NCI-H2107 treated with DMSO at 0.1 percent for 48 hours (cell line): Measurements from ENCODE around the gene DNER.
"Not testable (repeated sequence)": the region's sequence is repeated elsewhere in the genome, so short reads cannot be mapped to it uniquely, and the experiment has no call there.

Experiments
- DNase-seq: peaks from one replicate; lab custom pipeline; 2025; ENCODE audit not compliant: unreplicated experiment; lab: John Stamatoyannopoulos, UW

Gene DNER

GRCh38 chr2:229511524-229511923 lies 202.8 kb downstream of the DNER start:
- no peak for DNase-seq

DNA sequence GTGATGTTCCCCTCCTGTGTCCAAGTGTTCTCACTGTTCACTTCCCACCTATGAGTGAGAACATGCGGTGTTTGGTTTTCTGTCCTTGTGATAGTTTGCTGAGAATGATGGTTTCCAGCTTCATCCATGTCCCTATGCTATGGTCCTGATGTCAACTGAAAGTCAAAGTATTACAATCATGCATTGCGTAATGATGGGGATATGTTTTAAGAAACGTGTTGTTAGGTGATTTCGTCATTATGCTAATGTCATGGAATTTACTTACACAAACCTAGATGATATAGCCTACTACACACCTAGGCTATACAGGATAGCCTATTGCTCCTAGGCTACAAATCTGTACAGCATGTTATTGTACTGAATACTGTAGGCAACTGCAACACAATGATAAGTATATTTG lies 207.7 kb downstream of the DNER start:
- DNase-seq = not testable (repeated sequence)

DNA sequence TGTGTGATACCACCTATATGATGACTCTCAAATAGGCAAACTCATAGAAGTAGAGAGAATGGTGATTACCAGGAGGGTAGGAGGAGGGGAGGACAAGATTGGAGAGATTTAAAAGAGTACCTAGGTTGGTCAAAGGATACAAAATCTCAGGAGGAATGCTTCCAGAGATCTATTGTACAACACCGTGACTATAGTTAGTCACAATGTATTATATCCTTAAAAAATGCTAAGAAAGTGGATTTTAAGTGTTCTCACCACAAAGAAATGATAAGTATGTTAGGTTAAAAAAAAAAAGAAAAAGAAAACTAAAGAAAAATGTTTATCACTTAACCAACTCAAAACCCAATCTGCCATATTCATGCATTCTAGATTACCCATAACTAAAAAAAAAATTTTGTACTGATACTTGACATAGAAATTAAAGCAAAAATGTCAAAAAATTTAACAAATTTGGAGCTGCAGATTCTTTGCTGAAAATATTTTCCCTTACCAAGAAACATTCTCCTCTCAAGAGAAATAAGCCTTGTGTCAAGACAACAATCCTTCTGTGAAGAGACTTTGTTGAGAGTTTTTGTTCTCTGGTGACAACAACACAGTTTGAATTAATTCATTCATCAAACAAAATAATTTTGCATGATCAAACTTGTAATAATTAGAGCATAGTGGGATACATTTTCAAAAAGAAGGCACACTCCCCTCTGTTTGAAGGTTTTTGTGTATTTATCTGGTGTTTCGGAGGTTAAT lies 213.1 kb downstream of the DNER start:
- no peak for DNase-seq

DNA sequence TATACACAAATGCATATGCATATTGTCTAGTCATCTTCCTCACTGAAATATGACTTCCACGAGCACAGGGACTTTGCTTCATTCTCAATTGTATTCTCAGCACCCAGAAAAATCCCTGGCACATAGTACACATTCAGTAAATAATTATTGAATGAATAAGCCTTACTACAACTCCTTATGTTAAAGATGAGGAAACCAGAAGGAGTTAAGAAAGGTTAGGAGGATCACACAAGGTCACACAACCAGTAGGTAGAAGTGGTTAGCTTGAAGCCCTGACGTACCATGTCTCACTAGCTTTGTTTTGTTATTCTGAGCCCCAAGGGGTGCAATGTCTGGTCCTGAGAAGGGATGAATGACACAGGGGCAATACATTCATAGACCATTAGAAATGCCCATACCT lies 222.3 kb downstream of the DNER start:
- no peak for DNase-seq

DNA sequence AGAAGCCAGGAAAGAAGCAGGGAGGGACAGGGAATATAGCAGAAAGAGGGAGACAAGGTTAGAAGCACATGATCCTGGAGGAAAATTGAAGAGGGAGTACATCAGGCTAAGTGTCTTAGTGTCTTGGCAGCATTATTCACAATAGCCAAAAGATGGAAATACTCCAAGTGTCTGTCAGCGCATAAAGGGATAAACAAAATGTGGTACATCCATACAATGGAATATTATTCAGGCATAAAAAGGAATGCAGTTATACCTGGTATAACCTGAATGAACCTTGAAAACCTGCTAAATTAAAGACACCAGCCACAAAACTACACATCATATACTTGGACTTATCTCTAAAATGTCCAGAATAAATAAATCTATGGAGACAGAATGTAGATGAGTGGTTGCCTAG lies 224.2 kb downstream of the DNER start:
- no peak for DNase-seq

DNA sequence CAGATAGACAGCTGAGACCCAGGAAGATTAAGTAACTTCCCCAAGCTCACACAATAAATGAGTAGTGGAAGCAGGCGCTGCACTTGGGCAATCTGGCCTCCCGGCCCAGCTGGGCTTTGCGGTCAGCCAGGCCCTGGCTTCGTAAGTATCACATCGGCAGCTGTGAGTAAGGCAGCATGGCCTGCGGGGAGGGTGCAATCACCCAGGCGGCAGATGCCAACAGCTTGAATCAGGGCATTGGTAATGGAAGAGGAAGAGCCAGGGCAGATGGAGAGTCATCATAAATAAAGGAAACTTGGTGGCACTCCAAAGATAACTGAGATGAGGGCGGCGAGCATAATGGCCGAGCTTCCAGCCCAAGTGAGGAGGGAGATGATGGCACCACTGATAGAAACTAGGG lies 225.3 kb downstream of the DNER start:
- DNase-seq = no peak

DNA sequence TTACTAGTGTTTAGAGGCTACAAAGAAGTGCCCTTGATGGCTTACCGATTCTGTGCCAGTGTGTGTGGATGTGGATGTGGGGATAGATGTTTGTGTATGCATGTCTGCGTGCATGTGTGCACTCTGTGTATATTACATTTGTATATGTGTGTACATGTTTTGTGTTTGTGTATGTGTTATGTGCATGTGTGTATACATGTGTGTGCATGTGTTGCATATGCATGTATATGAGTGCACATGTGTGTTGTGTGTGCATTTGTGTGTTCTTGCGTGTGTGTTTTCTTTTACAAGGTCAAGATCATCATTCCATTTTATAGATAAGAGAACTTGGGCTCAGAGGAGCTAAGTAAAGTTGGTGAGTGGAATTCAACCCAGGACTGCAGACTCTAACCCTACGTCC lies 226.1 kb downstream of the DNER start:
- no peak for DNase-seq

DNA sequence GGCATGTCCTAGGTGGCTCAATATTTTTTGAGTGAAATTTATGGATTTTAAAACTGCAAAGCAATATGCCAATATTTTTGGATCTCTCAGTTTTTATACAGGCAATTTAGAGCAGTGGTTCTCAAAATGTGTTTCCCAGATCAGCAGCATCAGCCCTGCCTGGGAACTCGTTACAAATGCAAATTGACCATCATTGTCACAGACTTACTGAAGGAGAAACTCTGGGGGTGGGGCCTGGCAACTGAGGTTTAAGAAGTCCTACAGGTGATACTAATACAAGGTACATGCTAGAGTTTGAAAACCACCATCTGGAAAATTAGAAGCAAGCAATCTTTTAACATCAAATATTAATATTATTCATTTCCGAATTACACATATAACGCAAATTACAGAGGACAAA lies 227.7 kb downstream of the DNER start:
- no peak for DNase-seq

GRCh38 chr2:229485857-229486256 lies 228.5 kb downstream of the DNER start:
- DNase-seq = no peak

DNA sequence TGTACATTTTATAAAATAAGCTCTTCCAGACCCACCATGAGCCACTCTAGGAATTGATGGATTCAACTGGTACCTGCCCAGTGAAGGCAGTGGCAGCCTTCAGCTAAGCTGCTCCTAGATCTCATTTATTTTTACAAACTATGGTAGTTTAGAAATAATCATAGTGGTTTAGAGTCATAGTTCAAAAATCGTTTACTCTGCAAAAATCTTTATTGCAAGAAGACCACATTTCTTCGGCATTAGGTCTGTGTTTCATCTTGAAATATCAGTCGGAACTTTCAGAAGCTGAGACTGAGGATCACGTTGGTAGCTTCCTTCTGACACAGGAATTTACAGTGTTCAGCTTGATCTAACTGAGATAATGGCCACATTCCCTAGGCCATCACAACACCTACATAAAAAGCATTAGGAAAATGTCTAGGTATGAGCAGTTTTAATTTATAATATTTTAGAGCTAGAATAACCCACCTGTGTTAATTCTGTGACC lies 237.0 kb downstream of the DNER start:
- no peak for DNase-seq

GRCh38 chr2:229475778-229476177 lies 238.6 kb downstream of the DNER start:
- DNase-seq = no peak

DNA sequence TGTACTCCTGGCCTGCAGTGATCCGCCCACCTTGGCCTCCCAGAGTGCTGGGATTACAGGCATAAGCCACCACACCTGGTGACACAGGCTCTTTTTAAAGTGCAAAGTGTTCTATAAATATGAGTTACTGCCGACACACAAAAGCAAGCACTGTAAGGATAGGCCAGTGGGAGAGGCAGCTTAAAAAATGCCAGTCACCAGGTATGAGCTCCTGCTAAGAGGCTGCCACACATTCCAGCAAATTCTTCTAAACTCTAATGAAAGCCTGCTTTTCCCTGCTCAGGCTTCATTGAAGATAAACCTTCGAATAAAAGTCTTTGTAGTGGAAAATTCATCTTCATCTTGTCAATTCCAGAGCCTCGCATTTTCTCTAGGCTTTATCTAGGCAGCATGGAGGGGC lies 240.2 kb downstream of the DNER start:
- DNase-seq = no peak

DNA sequence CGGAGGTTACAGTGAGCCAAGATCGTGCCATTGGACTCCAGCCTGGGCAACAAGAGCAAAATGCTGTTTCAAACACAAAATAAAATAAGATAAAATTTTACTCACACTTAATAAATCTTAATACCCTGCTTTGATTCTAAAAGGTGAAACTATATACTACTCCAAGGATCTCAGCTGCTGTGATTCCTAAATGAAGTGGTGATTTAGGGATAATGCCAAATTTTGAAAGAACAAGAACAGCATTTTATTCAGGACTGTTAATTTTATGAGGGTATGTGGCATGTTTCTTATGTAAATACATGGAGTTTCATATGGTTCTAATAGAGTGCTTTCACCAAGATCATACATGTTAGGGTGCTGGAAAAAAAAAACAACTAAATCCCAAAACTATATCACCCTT lies 243.6 kb downstream of the DNER start:
- DNase-seq = no peak

DNA sequence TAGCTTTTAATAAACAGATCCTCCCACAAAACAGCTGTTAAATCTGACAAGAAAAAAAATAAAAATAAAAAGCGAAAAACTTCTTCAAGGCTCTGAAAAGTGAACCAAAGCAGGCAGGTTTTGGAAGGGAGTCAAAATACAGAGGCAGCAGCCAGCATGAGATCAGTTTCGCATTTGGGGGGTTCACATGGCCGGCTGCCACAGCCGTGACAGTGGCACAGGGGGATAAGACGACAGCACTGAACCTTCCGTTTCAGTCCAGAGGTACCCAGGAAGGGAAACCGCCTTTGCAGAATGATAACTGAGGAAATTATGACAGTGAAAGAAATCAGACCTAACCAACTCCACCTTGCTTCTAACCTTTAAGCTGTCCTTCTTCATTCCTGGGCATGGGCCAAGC lies 246.6 kb downstream of the DNER start:
- no peak for DNase-seq

DNA sequence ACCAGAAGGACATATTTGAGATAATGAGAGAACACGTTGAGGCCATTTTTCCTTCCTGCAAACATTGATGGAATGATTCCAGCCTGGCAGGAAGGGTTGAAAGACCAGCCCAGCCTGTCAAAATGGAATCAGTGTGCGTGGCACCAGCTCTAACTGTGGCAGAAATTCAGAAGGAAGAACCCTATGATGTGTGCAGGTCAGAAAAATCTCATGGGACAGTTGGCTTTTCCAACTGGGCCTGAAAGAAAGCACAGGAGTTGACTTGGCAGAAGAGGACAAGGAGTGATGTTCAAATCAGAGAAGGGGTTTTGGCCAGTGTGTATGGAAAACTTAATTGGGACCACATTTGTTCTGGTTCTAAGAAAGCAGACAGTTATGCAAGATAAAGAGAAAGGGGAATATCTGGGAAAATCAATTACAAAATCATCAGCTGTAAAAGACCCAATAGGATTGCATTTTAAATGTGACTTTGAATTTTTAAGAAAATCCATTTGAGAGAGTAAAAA lies 250.5 kb downstream of the DNER start:
- no peak for DNase-seq

- DNase-seq = no peak
Measured at GRCh38 chr2:229462112-229462511, 252.2 kb downstream of the DNER start.

DNA sequence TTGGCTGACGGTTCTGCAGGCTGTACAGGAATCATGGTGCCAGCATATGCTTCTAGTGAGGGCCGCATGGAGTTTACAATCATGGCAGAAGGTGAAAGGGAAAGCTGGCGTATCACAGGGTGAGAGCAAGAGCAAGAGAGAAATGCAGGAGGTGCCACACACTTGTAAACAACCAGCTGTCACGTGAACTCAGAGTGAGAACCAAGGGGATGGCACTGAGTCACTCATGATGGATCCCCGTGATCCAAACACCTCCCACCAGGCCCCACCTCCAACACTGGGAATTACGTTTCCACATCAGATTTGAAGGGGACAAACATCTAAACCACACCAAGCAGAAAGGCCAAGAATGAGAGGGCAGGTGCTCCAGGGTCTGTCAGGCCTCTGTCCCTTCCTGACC lies 258.3 kb downstream of the DNER start:
- no peak for DNase-seq

DNA sequence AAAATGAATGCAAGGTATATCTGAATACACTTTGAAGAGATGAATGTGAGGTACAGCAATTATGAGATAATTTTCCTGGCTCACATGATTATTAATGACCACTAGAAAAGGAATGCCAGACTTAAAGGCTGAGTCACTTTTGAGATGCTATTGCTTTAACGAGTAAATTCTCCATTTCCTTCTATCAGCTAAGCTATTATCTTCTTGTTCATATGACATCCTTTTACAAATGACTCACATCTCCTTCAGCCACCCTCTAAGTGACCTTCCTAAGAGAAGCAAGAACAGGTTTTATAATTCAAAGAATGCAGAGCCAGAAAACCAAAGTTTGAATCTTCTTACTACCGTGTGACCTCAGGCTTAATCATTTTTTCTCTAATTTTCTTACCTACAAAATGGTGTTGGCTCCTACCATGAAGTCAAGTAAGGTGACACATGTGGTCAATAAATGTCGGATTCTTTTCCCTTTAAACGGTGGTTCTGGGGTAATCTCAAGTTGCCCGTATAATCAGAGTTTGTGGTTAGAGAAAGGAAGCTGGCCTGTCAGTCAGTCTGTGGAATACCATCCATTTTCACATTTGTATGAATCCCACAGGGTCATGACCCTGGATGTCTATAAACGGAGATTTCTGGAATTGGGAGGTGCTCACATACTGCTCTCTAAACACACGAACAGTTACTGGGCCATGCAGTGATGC lies 259.3 kb downstream of the DNER start:
- no peak for DNase-seq

DNA sequence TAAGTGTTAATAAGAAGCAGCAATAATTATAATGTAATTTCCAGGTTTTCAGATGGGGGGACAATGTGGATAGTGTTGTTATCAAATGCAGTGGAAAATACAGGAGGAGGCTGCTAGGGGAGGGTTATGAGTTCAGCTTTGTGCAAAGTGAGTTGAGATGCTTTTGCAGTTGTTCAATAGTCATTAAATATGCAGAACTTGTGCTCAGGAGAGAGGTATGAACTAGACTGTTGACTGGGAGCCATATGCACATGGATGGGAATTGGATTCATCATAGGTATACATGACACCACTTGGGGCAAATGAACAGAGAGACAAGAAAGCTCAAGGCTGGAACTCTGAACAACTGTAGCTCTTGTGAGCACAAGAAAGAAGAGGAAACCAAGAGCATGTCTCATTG lies 261.1 kb downstream of the DNER start:
- DNase-seq = no peak

DNA sequence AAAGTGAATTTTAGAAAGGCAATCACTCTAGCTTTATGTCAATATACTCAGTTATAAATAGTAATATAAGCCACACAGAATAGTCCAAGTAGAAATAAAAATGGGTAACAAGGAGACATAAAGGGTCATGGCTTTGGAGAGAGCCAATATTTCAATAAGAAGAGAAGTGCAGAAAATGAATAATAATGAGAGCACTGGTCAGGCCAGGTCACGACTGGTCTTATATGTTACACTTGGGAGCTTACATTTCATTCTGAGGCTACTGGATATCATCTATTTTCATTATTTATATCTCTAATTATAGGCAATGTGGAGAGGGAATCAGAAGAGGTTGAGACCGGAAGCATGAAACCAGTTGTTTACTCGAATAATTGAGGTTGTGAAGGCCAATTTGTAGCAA lies 262.5 kb downstream of the DNER start:
- DNase-seq = no peak

GRCh38 chr2:229447227-229447626 lies 267.1 kb downstream of the DNER start:
- no peak for DNase-seq

- DNase-seq = no peak
Measured at GRCh38 chr2:229446350-229446749, 268.0 kb downstream of the DNER start.
